Endothelial cell of umbilical vein (primary cell): Measurements from ENCODE around the gene PLA2G2D. TPM values are rescaled to one million over a fixed set of nuclear protein-coding genes. Genes with fewer than 3 reads are reported as not detected.
A peak's percentile ranks its signal among the peaks of the same experiment; 100 is the strongest.

Experiments
- BruUV-seq: library from RNA; stranded (reverse); fragments of 400-500 nt; replicated peaks from 2 replicates; lab custom pipeline; 2021; lab: Mats Ljungman, UMichigan
- CTCF ChIA-PET: fragments of 300-600, 350-600 bp; sonication (Branson Sonifier 250); formaldehyde crosslinking; loops from one replicate; lab custom pipeline; 2021; ENCODE audit warnings: antibody characterized with exemption, inconsistent platforms; lab: Charles Lee
- POLR2A ChIA-PET: fragments of 300-600, 350-600 bp; sonication (Branson Sonifier 250); formaldehyde crosslinking; loops from one replicate; lab custom pipeline; 2021; ENCODE audit warnings: antibody characterized with exemption, inconsistent platforms; lab: Charles Lee
- DNase-seq: peaks from one replicate; pipeline ENCODE4 v3.0.0-alpha.2; 2011; ENCODE audit warnings: low read depth, low spot score
- FAIRE-seq: peaks from 2 replicates; lab custom pipeline; 2011; peaks lifted over from hg19 to GRCh38; lab: Jason Lieb, UNC
- H2AFZ ChIP-seq: 2 replicates; pipeline ENCODE4 v1.6.0; 2012; ENCODE audit warnings: low read depth, low read length, control low read depth, inconsistent platforms
- H3K27ac ChIP-seq: 2 replicates; pipeline ENCODE4 v1.5.1; 2011; ENCODE audit warnings: low read depth, mild to moderate bottlenecking, control low read depth, low read length, moderate library complexity; ENCODE audit not compliant: insufficient read depth
- H3K27me3 ChIP-seq, 2 experiments: 2 replicates each; pipeline versions ENCODE4 v1.6.0 to v1.6.1; 2011; ENCODE audit warnings: low read length in 2 of 2, mixed read lengths in 1 of 2; ENCODE audit not compliant: control insufficient read depth in 2 of 2, insufficient read depth in 2 of 2
- H3K36me3 ChIP-seq, 2 experiments: 2 replicates in 1 of 2; 3 replicates in 1 of 2; pipeline ENCODE4 v1.5.1; 2011; ENCODE audit warnings: low read length in 2 of 2, mild to moderate bottlenecking in 1 of 2, moderate library complexity in 1 of 2; ENCODE audit not compliant: control insufficient read depth in 2 of 2, insufficient read depth in 2 of 2; ENCODE audit errors: extremely low read depth in 1 of 2
- H3K4me1 ChIP-seq: 3 replicates; pipeline ENCODE4 v1.5.1; 2011; ENCODE audit warnings: mild to moderate bottlenecking, low read length; ENCODE audit not compliant: control insufficient read depth, insufficient read depth; ENCODE audit errors: extremely low read depth
- H3K4me2 ChIP-seq: 2 replicates; pipeline ENCODE4 v1.6.1; 2011; ENCODE audit warnings: low read length, control low read depth, mixed read lengths; ENCODE audit not compliant: insufficient read depth
- H3K4me3 ChIP-seq, 3 experiments: fragments of 200-600 bp in 1 of 3; sonication (generic), shearing (Covaris generic) in 1 of 3; replicated peaks in 1 of 3; 2 replicates each; pipeline ENCODE4 v1.5.1; 2011 to 2016; ENCODE audit warnings: control low read depth in 3 of 3, low read length in 3 of 3, mild to moderate bottlenecking in 2 of 3, inconsistent platforms in 1 of 3, low read depth in 1 of 3, moderate library complexity in 1 of 3; ENCODE audit not compliant: insufficient read depth in 1 of 3
- H3K79me2 ChIP-seq: 2 replicates; pipeline ENCODE4 v1.6.0; 2012; ENCODE audit warnings: low read length, inconsistent platforms; ENCODE audit not compliant: control insufficient read depth, insufficient read depth
- H3K9ac ChIP-seq: replicated peaks from 2 replicates; pipeline ENCODE3; 2011; ENCODE audit warnings: low read length, control low read depth; ENCODE audit not compliant: insufficient read depth; ENCODE audit errors: extremely low read depth
- H3K9me1 ChIP-seq: replicated peaks from 3 replicates; pipeline ENCODE4 v1.6.0; 2011; ENCODE audit warnings: mild to moderate bottlenecking, low read length; ENCODE audit not compliant: control insufficient read depth, insufficient read depth; ENCODE audit errors: extremely low read depth
- H3K9me3 ChIP-seq: replicated peaks from 2 replicates; pipeline ENCODE4 v1.5.1; 2012; ENCODE audit warnings: low read length, inconsistent platforms; ENCODE audit not compliant: control insufficient read depth, insufficient read depth
- H4K20me1 ChIP-seq: replicated peaks from 2 replicates; pipeline ENCODE3; 2011; ENCODE audit warnings: mild to moderate bottlenecking, low read length; ENCODE audit not compliant: control insufficient read depth, insufficient read depth; ENCODE audit errors: extremely low read depth
- FOS ChIP-seq: IDR thresholded peaks from 2 replicates; pipeline ENCODE4 v1.6.1; 2011; ENCODE audit warnings: mild to moderate bottlenecking, low read length, moderate library complexity, borderline replicate concordance; ENCODE audit not compliant: insufficient read depth
- JUN ChIP-seq: IDR thresholded peaks from 2 replicates; pipeline ENCODE4 v1.6.1; 2011; ENCODE audit warnings: borderline replicate concordance, low read depth; ENCODE audit not compliant: insufficient read length, insufficient read depth
- MYC ChIP-seq: IDR thresholded peaks from one replicate; pipeline ENCODE4 v1.6.1; 2011; ENCODE audit warnings: mild to moderate bottlenecking, low read depth, low read length
- dilution Hi-C: fragments of 300-500 bp; cut with MboI; formaldehyde crosslinking; loops from one replicate; pipeline ENCODE4 v1.15.0; 2019; ENCODE audit warnings: low sequenced_read_pairs; ENCODE audit not compliant: extremely low pct_ligation_motif_present
- intact Hi-C: fragments of 100-400 bp; cut with micrococcal nuclease; formaldehyde crosslinking; loops from one replicate; pipeline ENCODE4 v1.10.0; 2022
- polyA plus RNA-seq, 4 experiments: library from polyadenylated mRNA; depleted of rRNA in 3 of 4; stranded (reverse) in 3 of 4; unstranded in 1 of 4; fragments of >200 nt; gene quantifications; 2 replicates each; pipeline versions ENCODE4 v1.2.1 to v1.2.3, GENCODE V29; 2011 to 2012; ENCODE audit warnings: missing spikeins in 1 of 4
- total RNA-seq: library from RNA; stranded (reverse); gene quantifications from 2 replicates; pipeline ENCODE4 v1.2.3, GENCODE V29; 2021

The PLA2G2D gene
- total and polyA plus RNA-seq, 2 donors (not counting 3 experiments of a cell fraction or from before 2014, with no cell fraction given), result not detected

GRCh38 chr1:20063861-20064292 is 55.5 kb downstream of the PLA2G2D start:
- Histone ChIP-seq H3K27ac (no peak overlapping the region), H3K4me2 (peak overlapping the region; percentile 24), H3K9me1 (no peaks in the 10 kb centered on the region), H3K79me2 (no peaks in the 10 kb centered on the region), H3K9me3 (no peaks in the 10 kb centered on the region), H3K9ac (no peak overlapping the region), H2AFZ (no peak overlapping the region), H3K27me3 (no peaks in the 10 kb centered on the region), H3K36me3 (no peaks in the 10 kb centered on the region), H3K4me3 (no peak overlapping the region), H3K4me1 (peaks cover 3% of the 10 kb centered on the region), H4K20me1 (no peaks in the 10 kb centered on the region)
- no peak for TF ChIP-seq MYC
- TF ChIP-seq JUN, result no peak
- TF ChIP-seq FOS, result peak; percentile 77
- intact Hi-C loops (no loop called here), dilution Hi-C loops (no loop called here)
- CTCF ChIA-PET, result no interaction called here
- BruUV-seq, result no TSS peak
- peak; percentile 31 for DNase-seq
- POLR2A ChIA-PET, result no interaction called here
- peak; percentile 52 for FAIRE-seq

Other genes with a start within 250 kb of the PLA2G2D start
- gene OTUD3, start 237.1 kb downstream of the PLA2G2D start, total RNA-seq, result 8.1 and 10.6 TPM in 2 replicates
- 3.0 and 3.1 TPM in 2 replicates for gene OTUD3, start 237.1 kb downstream of the PLA2G2D start, polyA plus RNA-seq
- gene PLA2G2E, start 195.9 kb downstream of the PLA2G2D start, total RNA-seq, result not detected in 2 replicates
- gene PLA2G2E, start 195.9 kb downstream of the PLA2G2D start, polyA plus RNA-seq, result not detected in 2 replicates
- not detected in 2 replicates for gene PLA2G2A, start 139.9 kb downstream of the PLA2G2D start, total RNA-seq
- not detected in 2 replicates for gene PLA2G2A, start 139.9 kb downstream of the PLA2G2D start, polyA plus RNA-seq
- gene PLA2G5, start 49.3 kb downstream of the PLA2G2D start, total RNA-seq, result not detected in 2 replicates
- gene PLA2G5, start 49.3 kb downstream of the PLA2G2D start, polyA plus RNA-seq, result 0.06 TPM in 1 of 2 replicates, not detected in the other
- not detected in 2 replicates for gene PLA2G2F, start 19.8 kb upstream of the PLA2G2D start, total RNA-seq
- gene PLA2G2F, start 19.8 kb upstream of the PLA2G2D start, polyA plus RNA-seq, result not detected in 2 replicates
- not detected in 2 replicates for gene UBXN10, start 66.6 kb upstream of the PLA2G2D start, total RNA-seq
- not detected in 2 replicates for gene UBXN10, start 66.6 kb upstream of the PLA2G2D start, polyA plus RNA-seq
- not detected in 2 replicates for gene PLA2G2C, start 67.0 kb upstream of the PLA2G2D start, total RNA-seq
- not detected in 2 replicates for gene PLA2G2C, start 67.0 kb upstream of the PLA2G2D start, polyA plus RNA-seq
- gene VWA5B1, start 171.3 kb upstream of the PLA2G2D start, total RNA-seq, result not detected in 2 replicates
- gene VWA5B1, start 171.3 kb upstream of the PLA2G2D start, polyA plus RNA-seq, result not detected in 2 replicates